Activated naive CD8-positive, alpha-beta T cell treated with anti-CD3 and anti-CD28 coated beads, Interleukin-2, amount 50 U/mL, for 24 hours (primary cell): ENCODE data around the gene AGMAT.

Source experiments
- ATAC-seq: fragments of 150-1000 bp; cut with Tn5 transposase; one replicate; pipeline ENCODE4 v1.10.0; 2021
- DNase-seq: peaks from one replicate; pipeline ENCODE4 v3.0.0; 2021
- H3K27ac Mint-ChIP-seq: one replicate; pipeline ENCODE4 v1.8.0; 2021; ENCODE audit warnings: mild to moderate bottlenecking, mixed read lengths
- H3K27me3 Mint-ChIP-seq: one replicate; pipeline ENCODE4 v1.8.0; 2021; ENCODE audit warnings: mixed read lengths
- H3K36me3 Mint-ChIP-seq: one replicate; pipeline ENCODE4 v1.8.0; 2021; ENCODE audit warnings: low read depth, mixed read lengths
- H3K4me1 Mint-ChIP-seq: one replicate; pipeline ENCODE4 v1.8.0; 2021; ENCODE audit warnings: mixed read lengths
- H3K4me3 Mint-ChIP-seq: one replicate; pipeline ENCODE4 v1.8.0; 2021; ENCODE audit warnings: mild to moderate bottlenecking, moderate library complexity, mixed read lengths
- H3K9me3 Mint-ChIP-seq: one replicate; pipeline ENCODE4 v1.8.0; 2021; ENCODE audit warnings: mixed read lengths

The AGMAT gene

GRCh38 chr1:15592285-15592684 lies 7.4 kb upstream of the AGMAT start:
- ATAC-seq (no peak), DNase-seq (no peak)
- Mint-ChIP-seq H3K4me1 (no peaks in the 10 kb centered on the region), H3K27me3 (peaks cover 2% of the 10 kb centered on the region), H3K4me3 (no peak overlapping the region), H3K36me3 (peaks cover 9% of the 10 kb centered on the region), H3K27ac (no peak overlapping the region), H3K9me3 (no peaks in the 10 kb centered on the region)

GRCh38 chr1:15583016-15583706 lies 1.7 kb downstream of the AGMAT start:
- Mint-ChIP-seq H3K27ac (peak overlapping the region; percentile 88), H3K36me3 (peaks cover 11% of the 10 kb centered on the region), H3K4me3 (peak overlapping the region; percentile 84), H3K9me3 (no peaks in the 10 kb centered on the region), H3K27me3 (no peaks in the 10 kb centered on the region), H3K4me1 (peaks cover 43% of the 10 kb centered on the region)
- ATAC-seq: no peak
- no peak for DNase-seq

GRCh38 chr1:15579683-15580047 lies 5.2 kb downstream of the AGMAT start:
- H3K4me1 Mint-ChIP-seq: peaks cover 48% of the 10 kb centered on the region
- H3K4me3 Mint-ChIP-seq: peak overlapping the region; percentile 16
- no peak for DNase-seq

GRCh38 chr1:15578921-15579682 lies 5.7 kb downstream of the AGMAT start:
- ATAC-seq (peak; percentile 29), DNase-seq (no peak)
- H3K9me3 Mint-ChIP-seq: no peaks in the 10 kb centered on the region
- peak overlapping the region; percentile 84 for H3K27ac Mint-ChIP-seq
- peak overlapping the region; percentile 16 for H3K4me3 Mint-ChIP-seq
- no peaks in the 10 kb centered on the region for H3K27me3 Mint-ChIP-seq
- H3K4me1 Mint-ChIP-seq: peaks cover 46% of the 10 kb centered on the region
- peaks cover 16% of the 10 kb centered on the region for H3K36me3 Mint-ChIP-seq

More at GRCh38 chr1:15579683-15580047, 5.2 kb downstream of the AGMAT start:
- H3K36me3 Mint-ChIP-seq: peaks cover 16% of the 10 kb centered on the region
- no peaks in the 10 kb centered on the region for H3K9me3 Mint-ChIP-seq
- H3K27ac Mint-ChIP-seq: peak overlapping the region; percentile 84
- H3K27me3 Mint-ChIP-seq: no peaks in the 10 kb centered on the region
- ATAC-seq: no peak

- H3K27me3 Mint-ChIP-seq: no peaks in the 10 kb centered on the region
- peaks cover 20% of the 10 kb centered on the region for H3K36me3 Mint-ChIP-seq
- H3K4me3 Mint-ChIP-seq: no peak overlapping the region
- no peaks in the 10 kb centered on the region for H3K9me3 Mint-ChIP-seq
- no peak overlapping the region for H3K27ac Mint-ChIP-seq
- ATAC-seq (no peak), DNase-seq (no peak)
- peaks cover 33% of the 10 kb centered on the region for H3K4me1 Mint-ChIP-seq
Measured at GRCh38 chr1:15577691-15578090, 7.2 kb downstream of the AGMAT start.

GRCh38 chr1:15575549-15576150 lies 9.2 kb downstream of the AGMAT start:
- ATAC-seq (no peak), DNase-seq (no peak)
- no peaks in the 10 kb centered on the region for H3K9me3 Mint-ChIP-seq
- H3K27ac Mint-ChIP-seq: no peak overlapping the region
- H3K4me3 Mint-ChIP-seq: no peak overlapping the region
- H3K36me3 Mint-ChIP-seq: peaks cover 27% of the 10 kb centered on the region
- H3K27me3 Mint-ChIP-seq: no peaks in the 10 kb centered on the region
- peaks cover 30% of the 10 kb centered on the region for H3K4me1 Mint-ChIP-seq

GRCh38 chr1:15574741-15575140 lies 10.1 kb downstream of the AGMAT start:
- Mint-ChIP-seq H3K36me3 (peaks cover 25% of the 10 kb centered on the region), H3K4me1 (peaks cover 25% of the 10 kb centered on the region), H3K27ac (peak overlapping the region; percentile 14), H3K4me3 (no peak overlapping the region), H3K27me3 (no peaks in the 10 kb centered on the region), H3K9me3 (no peaks in the 10 kb centered on the region)
- no peak for DNase-seq
- no peak for ATAC-seq

- DNase-seq: no peak
- Mint-ChIP-seq H3K4me3 (no peak overlapping the region), H3K27me3 (no peaks in the 10 kb centered on the region), H3K27ac (no peak overlapping the region), H3K36me3 (peaks cover 29% of the 10 kb centered on the region), H3K9me3 (no peaks in the 10 kb centered on the region), H3K4me1 (peaks cover 13% of the 10 kb centered on the region)
- ATAC-seq: no peak
Measured at GRCh38 chr1:15573477-15573876, 11.4 kb downstream of the AGMAT start.

- H3K4me3 Mint-ChIP-seq: no peak overlapping the region
- peaks cover 1% of the 10 kb centered on the region for H3K4me1 Mint-ChIP-seq
- peaks cover 25% of the 10 kb centered on the region for H3K36me3 Mint-ChIP-seq
- ATAC-seq (no peak), DNase-seq (no peak)
- H3K27me3 Mint-ChIP-seq: no peaks in the 10 kb centered on the region
- peak overlapping the region; percentile 6 for H3K27ac Mint-ChIP-seq
- no peaks in the 10 kb centered on the region for H3K9me3 Mint-ChIP-seq
Measured at GRCh38 chr1:15571266-15571665, 13.6 kb downstream of the AGMAT start.

GRCh38 chr1:15570861-15571260 lies 14.0 kb downstream of the AGMAT start:
- DNase-seq: no peak
- Mint-ChIP-seq H3K4me1 (peaks cover 1% of the 10 kb centered on the region), H3K27me3 (no peaks in the 10 kb centered on the region), H3K36me3 (peaks cover 26% of the 10 kb centered on the region), H3K4me3 (no peak overlapping the region), H3K9me3 (no peaks in the 10 kb centered on the region), H3K27ac (no peak overlapping the region)
- no peak for ATAC-seq

- Mint-ChIP-seq H3K36me3 (peaks cover 31% of the 10 kb centered on the region), H3K27ac (no peak overlapping the region), H3K4me3 (no peak overlapping the region), H3K9me3 (no peaks in the 10 kb centered on the region), H3K27me3 (no peaks in the 10 kb centered on the region), H3K4me1 (peaks cover 6% of the 10 kb centered on the region)
- DNase-seq: no peak
- no peak for ATAC-seq
Measured at GRCh38 chr1:15568387-15569073, 16.3 kb downstream of the AGMAT start.

- Mint-ChIP-seq H3K4me1 (peaks cover 4% of the 10 kb centered on the region), H3K27ac (no peak overlapping the region), H3K4me3 (no peak overlapping the region), H3K27me3 (no peaks in the 10 kb centered on the region), H3K9me3 (no peaks in the 10 kb centered on the region), H3K36me3 (peaks cover 19% of the 10 kb centered on the region)
- DNase-seq (no peak), ATAC-seq (no peak)
Measured at GRCh38 chr1:15559189-15559810, 25.6 kb downstream of the AGMAT start.

- ATAC-seq: no peak
- no peak overlapping the region for H3K4me3 Mint-ChIP-seq
- H3K36me3 Mint-ChIP-seq: peaks cover 13% of the 10 kb centered on the region
- H3K4me1 Mint-ChIP-seq: no peaks in the 10 kb centered on the region
- H3K27me3 Mint-ChIP-seq: no peaks in the 10 kb centered on the region
- H3K9me3 Mint-ChIP-seq: no peaks in the 10 kb centered on the region
- DNase-seq: no peak
- no peak overlapping the region for H3K27ac Mint-ChIP-seq
Measured at GRCh38 chr1:15558516-15558915, 26.3 kb downstream of the AGMAT start.

- H3K4me1 Mint-ChIP-seq: no peaks in the 10 kb centered on the region
- ATAC-seq (no peak), DNase-seq (no peak)
- no peak overlapping the region for H3K4me3 Mint-ChIP-seq
- H3K27ac Mint-ChIP-seq: no peak overlapping the region
- no peaks in the 10 kb centered on the region for H3K27me3 Mint-ChIP-seq
- no peaks in the 10 kb centered on the region for H3K9me3 Mint-ChIP-seq
- peaks cover 9% of the 10 kb centered on the region for H3K36me3 Mint-ChIP-seq
Measured at GRCh38 chr1:15557594-15557993, 27.3 kb downstream of the AGMAT start.
